ENCODE results near the gene PINLYP. TPM values are rescaled to one million over a fixed set of nuclear protein-coding genes. Genes with fewer than 3 reads are reported as not detected.
A peak's percentile ranks its signal among the peaks of the same experiment; 100 is the strongest.

PINLYP gene
- total RNA-seq, 1 experiment from 2014 or later: 11.9 TPM

DNA sequence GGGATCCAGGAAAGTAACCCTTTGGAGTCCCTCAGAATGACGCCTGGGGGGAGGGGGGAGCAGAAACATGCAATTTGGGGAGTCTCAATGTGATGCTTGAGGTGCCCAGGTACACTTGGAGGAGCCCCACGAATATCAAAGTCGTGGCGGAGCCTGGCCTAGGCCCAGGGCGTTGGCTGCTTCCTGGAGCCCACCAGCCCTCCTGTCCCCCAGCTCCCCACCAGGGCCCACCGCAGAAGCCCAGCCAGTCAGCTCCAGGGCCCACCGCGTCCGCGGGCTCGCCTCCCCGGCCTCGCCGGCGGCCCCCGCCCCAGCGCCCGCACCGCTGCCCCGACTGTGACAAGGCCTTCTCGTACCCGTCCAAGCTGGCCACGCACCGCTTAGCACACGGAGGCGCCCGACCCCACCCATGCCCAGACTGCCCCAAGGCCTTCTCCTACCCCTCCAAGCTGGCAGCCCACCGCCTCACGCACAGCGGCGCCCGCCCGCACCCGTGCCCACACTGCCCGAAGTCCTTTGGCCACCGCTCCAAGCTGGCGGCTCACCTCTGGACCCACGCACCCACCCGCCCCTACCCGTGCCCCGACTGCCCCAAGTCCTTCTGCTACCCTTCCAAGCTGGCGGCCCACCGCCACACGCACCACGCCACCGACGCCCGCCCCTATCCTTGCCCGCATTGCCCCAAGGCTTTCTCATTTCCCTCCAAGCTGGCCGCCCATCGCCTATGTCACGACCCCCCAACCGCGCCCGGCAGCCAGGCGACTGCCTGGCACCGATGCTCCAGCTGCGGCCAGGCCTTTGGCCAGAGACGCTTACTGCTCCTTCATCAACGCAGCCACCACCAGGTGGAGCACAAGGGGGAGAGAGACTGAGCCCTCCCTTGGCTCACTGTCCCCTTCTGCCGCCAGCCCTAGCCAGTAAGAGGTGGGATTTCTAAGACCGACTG is 40.5 kb upstream of the PINLYP start:
- H3K9me3 Mint-ChIP-seq: peaks cover 6 to 7% of the 10 kb centered on the region in 2 experiments; a peak in 4 of 5 replicates
- no peak overlapping the region for H3K9ac ChIP-seq (ENCODE audit: extremely low read depth, insufficient read length, low read length)
- no peak overlapping the region for H2BK15ac ChIP-seq (ENCODE audit: low read depth, low read length)
- H3K4ac ChIP-seq (ENCODE audit: low read depth, low read length): no peak overlapping the region
- peaks cover 5% of the 10 kb centered on the region for H3K23me2 ChIP-seq (ENCODE audit: insufficient read length, low read depth, low read length, poor library complexity, severe bottlenecking)
- peak; percentile 92 for DNase-seq
- H2BK20ac ChIP-seq (ENCODE audit: low read depth, low read length, poor library complexity, severe bottlenecking): no peak overlapping the region
- peak overlapping the region; percentile 56 for H3K4me2 ChIP-seq (ENCODE audit: insufficient read depth, insufficient read length, low read length)
- no peak overlapping the region for H3T11ph ChIP-seq (ENCODE audit: low read length)
- no peak overlapping the region for H4K5ac ChIP-seq (ENCODE audit: insufficient read length, low read depth, low read length)
- H4K20me1 ChIP-seq (ENCODE audit: control insufficient read depth, insufficient read depth, insufficient read length): no peaks in the 10 kb centered on the region
- no peaks in the 10 kb centered on the region for H3K79me1 ChIP-seq (ENCODE audit: insufficient read depth, low read depth, low read length, poor library complexity, severe bottlenecking)
- no peak overlapping the region for H2BK5ac ChIP-seq (ENCODE audit: insufficient read length, low read length)
- no peaks in the 10 kb centered on the region for H3K27me3 ChIP-seq (ENCODE audit: insufficient read depth, low read length)
- TF ChIP-seq, protein P1, sequence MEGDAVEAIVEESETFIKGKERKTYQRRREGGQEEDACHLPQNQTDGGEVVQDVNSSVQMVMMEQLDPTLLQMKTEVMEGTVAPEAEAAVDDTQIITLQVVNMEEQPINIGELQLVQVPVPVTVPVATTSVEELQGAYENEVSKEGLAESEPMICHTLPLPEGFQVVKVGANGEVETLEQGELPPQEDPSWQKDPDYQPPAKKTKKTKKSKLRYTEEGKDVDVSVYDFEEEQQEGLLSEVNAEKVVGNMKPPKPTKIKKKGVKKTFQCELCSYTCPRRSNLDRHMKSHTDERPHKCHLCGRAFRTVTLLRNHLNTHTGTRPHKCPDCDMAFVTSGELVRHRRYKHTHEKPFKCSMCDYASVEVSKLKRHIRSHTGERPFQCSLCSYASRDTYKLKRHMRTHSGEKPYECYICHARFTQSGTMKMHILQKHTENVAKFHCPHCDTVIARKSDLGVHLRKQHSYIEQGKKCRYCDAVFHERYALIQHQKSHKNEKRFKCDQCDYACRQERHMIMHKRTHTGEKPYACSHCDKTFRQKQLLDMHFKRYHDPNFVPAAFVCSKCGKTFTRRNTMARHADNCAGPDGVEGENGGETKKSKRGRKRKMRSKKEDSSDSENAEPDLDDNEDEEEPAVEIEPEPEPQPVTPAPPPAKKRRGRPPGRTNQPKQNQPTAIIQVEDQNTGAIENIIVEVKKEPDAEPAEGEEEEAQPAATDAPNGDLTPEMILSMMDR (conservative IDR thresholded peaks at IDR 0.05): peak; percentile 81
- peaks cover 15 to 19% of the 10 kb centered on the region in 2 experiments for H3K4me1 Mint-ChIP-seq
- H3K56ac ChIP-seq (ENCODE audit: insufficient read length, low read depth, low read length): no peak overlapping the region
- no CpG with 5 or more reads among the region's 62 CpGs for WGBS (ENCODE audit: extremely low coverage, insufficient read length, low lambda C conversion rate)
- no peak overlapping the region for H3K14ac ChIP-seq (ENCODE audit: insufficient read depth, low read length)
- H3K23ac ChIP-seq (ENCODE audit: insufficient read length, low read depth, low read length): no peak overlapping the region
- no peak overlapping the region for H4K8ac ChIP-seq (replicated peaks; ENCODE audit: insufficient read length, low read depth, low read length)
- no peak overlapping the region for H4K91ac ChIP-seq (ENCODE audit: insufficient read length, low read depth, low read length)
- H2AK5ac ChIP-seq (ENCODE audit: insufficient read length, low read length): no peak overlapping the region
- H3K36me3 Mint-ChIP-seq (ENCODE audit: insufficient read depth in 1 of 3, low read depth in 3 of 3): peaks cover 20 to 37% (median 28%) of the 10 kb centered on the region in 3 experiments
- H3K18ac ChIP-seq (ENCODE audit: insufficient read length, low read depth, low read length): no peak overlapping the region
- H3K79me2 ChIP-seq (ENCODE audit: insufficient read depth, low read length): no peaks in the 10 kb centered on the region
- no peak overlapping the region for H2BK12ac ChIP-seq (ENCODE audit: insufficient read length, low read depth, low read length)
- no peaks in the 10 kb centered on the region for H3K4me1 ChIP-seq (ENCODE audit: insufficient read depth, low read length)
- no peak overlapping the region for H2BK120ac ChIP-seq (ENCODE audit: low read depth, low read length, poor library complexity, severe bottlenecking)
- H2AFZ ChIP-seq (ENCODE audit: low read length): no peak overlapping the region
- peak overlapping the region; percentile 79 to 97; a peak in 4 of 5 replicates for H3K4me3 Mint-ChIP-seq
- H3K27ac Mint-ChIP-seq: no peak overlapping the region
- H3K27ac ChIP-seq (ENCODE audit: insufficient read length, low read depth, low read length): no peak overlapping the region
- no peaks in the 10 kb centered on the region for H3K9me3 ChIP-seq (ENCODE audit: control insufficient read depth, low read depth, low read length)
- H3K27me3 Mint-ChIP-seq (ENCODE audit: low read depth): peaks cover 5% of the 10 kb centered on the region

Measured in H9 (cell line).